Retina (tissue), 1 donor: ENCODE results near the gene ZCCHC14.
A peak's percentile ranks its signal among the peaks of the same experiment; 100 is the strongest.
"Not testable (repeated sequence)": the region's sequence is repeated elsewhere in the genome, so short reads cannot be mapped to it uniquely, and the experiment has no call there.

Experiments
- DNase-seq: peaks from one replicate; pipeline ENCODE4 v3.0.0-alpha.2; 2016

The ZCCHC14 gene

DNA sequence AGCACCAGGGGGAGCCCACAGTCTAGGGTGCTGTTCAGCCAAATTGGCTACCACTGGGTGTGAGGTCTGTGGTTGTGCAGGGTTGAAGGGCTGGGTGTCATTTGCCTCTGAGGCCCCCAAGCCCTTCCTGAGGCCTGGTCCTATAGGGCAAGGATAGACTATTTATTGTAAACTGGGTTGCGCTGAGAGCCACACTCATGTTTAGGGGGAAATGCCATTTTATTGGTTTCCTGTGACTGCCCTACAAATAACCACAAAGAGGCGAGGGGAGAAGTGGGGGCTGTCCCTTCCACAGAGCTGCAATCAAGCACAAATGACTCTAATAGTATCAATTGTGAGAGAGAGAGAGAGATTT is 3.6 kb upstream of the ZCCHC14 start:
- no peak for DNase-seq

DNA sequence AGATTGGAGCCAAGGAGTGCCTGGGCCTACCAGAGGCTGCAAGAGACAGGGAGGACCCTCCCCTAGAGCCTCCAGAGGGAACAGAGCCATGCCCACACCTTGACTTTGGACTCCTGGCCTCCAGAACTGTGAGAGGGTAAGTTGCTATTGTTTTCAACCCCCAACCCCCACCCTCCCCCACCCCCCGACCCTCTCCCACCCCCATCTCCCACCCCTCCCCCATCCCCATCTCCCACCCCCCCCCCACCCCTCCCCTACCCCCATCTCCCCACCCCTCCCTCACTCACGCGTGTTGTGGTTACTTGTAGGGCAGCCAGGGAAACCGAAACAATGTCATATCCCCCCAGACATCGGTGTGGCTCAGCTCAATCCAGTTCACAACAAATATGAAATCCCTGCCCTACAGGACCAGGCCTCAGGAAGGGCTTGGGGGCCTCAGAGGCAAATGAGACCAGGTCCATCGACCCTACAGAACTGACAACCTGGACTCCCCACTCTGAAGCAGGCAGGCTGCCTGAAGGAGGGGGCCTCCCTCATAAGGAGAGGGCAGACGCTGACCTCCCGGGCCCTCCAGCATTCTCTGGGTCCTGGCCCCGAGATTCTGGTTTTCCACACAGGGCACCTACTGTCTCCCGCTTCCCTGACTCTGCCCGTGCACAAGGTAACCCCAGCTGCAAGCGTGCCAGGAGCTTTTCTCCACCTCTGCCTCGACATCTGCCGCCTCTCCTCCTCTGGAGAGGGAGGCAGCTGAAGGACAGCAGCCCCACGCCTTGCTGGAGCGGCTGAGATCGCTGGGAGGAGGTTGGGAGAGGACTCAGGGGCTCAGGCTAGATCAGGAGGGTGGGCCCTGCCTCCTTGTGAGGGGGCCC is 3.0 kb upstream of the ZCCHC14 start:
- DNase-seq: no peak

DNA sequence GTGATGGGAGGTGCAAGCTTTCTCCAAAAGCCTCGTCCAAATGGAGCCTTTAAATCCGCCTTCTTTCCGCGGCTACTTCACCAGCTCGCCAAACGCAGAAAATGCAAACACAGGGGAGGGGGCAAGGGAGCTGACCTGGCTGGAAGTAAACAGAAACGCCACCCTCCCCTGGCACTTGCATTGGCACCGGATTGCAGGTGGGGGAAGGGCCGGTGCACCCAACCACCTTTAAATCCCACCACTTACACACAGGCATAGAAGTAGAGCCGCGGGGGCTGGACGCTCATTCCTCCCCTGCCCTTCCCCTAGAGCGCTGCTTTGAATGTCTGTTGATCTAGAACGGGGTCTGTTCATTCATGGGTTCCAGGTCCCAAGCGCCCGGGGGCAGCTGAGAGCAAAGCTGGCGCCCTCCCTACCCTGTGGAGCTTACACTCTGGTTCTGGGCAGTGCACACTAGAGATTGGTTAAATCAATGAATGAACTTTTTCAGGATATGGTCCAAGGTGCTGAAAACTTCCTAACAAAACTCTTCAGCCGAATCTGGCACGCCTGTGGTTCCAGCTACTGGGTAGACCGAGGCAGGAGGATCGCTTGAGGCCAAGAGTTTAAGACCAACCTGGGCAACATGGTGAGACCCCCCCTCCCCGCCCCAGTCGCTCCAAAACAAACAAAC is 920 bp upstream of the ZCCHC14 start:
- no peak for DNase-seq

DNA sequence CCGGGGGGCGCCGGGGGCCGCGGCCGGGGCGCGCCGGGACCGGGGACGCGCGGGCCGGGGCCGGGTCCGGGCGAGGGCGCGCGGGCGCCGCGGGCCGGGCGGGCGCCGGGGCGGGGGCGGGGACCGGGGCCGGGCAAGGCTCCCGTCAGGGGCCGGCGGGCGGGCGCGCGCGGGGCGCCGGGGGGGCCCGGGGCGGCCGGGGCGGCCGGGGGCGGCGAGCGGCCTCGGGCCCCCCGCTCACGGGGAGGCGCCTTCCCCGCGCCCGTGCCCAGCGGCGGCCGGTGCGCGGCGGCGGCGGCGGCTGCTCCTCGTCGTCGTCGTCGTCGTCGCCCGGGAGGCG is 563 bp downstream of the ZCCHC14 start:
- no peak for DNase-seq

DNA sequence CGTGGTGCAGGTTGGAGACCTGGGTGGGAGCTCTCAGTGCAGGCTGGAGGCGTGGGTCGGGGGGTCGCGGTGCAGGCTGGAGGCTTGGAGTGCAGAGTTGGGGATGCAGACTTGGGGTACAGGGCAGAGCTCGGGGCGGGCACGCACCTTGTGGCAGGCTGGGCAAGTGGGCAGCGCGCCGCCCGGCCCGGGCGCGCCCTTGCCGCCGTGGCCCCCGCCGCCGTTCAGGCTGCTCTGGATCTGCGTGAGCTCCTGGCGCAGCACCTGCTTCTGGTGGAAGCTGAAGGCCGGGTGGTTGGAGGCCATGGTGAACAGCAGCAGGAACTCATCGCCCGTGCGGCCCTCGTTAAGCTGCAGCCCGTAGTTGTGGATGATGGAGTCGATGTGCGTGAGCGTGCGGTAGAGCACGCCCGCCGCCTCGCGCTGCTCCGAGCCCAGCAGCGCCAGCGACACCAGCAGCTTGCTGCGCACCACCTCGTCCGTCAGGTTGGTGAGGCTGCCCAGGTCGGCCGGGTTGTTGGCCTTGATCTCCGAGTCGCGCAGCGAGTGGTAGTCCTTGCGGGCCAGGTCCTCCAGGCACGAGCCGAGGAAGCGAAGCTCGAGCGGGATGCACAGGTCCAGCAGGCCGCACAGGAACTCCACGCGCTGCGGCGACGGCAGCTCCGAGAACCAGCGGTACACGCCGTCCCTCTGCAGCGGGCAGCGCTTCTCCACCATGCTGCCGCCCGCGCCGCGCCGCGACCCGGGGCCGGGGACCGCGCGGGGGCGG is 1.1 kb downstream of the ZCCHC14 start:
- DNase-seq: peak; percentile 77

DNA sequence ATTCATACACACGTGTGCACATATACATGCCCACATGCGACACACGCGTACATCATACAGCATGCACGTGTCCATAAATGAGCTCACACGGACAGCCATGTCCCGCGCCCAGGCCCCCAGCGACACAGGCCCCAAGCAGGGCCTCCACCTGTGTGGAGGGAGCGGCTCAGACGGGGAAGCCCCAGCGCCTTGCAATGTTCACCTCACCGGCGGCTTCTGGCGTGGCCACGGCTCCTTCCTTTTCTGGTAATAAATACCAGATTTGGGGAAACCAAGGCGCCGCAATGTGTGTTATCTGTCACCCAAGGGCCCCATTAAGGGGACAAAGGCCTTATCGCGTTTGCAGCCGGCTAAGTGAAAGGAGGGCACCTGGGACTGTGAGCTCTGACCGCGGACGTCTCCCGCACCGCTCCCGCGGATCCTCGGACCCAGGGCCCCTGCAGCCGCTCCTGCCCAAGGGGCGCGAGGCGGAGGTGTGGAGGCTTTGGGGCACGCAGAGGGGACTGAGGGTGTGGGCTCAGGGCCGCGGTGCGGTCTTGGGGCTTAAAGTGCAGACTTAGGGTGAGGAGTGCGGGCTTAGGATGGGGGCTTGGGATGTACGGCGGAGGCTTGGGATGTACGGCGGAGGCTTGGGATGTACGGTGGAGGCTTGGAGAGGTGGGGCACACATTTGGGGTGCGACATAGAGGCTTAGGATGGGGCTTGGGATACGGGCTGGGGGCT is 1.9 kb downstream of the ZCCHC14 start:
- peak; percentile 55 for DNase-seq

DNA sequence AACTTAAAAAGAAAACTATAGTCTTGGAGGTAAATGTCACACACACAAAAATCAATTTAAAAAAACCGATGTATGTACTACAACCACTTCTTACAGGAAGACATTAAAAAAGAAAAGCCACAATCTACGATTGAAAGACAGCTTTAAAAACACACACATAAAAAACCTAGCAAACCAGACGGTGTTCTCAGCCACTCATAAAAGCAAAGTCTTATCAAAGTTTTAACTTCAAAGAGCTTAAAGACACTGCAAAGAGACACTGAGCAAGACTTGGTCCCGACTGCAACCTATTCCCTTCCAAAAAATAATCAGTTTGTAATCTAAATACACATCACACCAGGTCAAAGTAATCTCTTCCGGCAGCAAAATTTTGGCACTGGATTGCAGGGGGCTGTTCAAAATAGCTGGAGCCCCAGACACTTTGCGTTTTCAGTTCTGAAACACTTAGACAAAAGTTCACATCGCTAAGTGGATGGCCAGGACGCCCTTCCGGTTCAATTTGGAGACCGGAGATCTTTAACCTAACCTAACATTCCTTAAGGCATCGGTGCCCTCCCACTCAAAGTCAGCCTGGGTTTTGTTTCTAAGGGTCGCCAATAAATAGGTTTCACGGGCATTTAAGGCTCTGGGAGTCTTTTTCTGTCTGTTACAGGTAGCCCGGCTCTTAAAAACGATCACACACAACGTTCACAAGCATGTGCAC is 2.6 kb downstream of the ZCCHC14 start:
- no peak for DNase-seq

DNA sequence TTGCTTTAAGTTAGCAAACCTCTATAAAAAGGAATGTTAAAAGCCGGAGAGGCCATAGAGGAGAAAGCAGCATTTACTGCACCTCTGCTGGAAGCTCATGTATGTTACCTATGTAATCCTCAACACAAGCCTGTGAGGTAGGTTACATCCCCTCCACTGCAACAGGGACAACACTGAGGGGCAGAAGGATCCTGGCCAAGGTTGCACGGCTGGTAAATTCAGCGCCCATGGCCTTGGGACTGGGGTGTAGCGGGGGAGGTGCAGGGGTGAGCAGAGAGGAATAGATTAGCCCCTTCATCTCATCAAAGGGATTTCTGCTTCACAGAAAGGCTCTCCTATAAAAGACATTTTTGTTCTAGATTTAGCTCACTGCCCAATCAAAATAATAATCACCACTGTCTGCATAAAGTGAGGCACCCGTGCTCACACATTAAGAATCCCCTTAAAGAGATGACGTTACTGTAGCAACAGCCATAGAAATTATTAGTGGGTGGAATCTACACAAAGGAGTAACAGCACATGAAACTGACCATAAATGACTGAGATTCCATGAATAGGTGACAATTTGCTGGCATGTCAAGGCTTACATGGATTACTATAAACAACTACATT is 3.3 kb downstream of the ZCCHC14 start:
- no peak for DNase-seq

DNA sequence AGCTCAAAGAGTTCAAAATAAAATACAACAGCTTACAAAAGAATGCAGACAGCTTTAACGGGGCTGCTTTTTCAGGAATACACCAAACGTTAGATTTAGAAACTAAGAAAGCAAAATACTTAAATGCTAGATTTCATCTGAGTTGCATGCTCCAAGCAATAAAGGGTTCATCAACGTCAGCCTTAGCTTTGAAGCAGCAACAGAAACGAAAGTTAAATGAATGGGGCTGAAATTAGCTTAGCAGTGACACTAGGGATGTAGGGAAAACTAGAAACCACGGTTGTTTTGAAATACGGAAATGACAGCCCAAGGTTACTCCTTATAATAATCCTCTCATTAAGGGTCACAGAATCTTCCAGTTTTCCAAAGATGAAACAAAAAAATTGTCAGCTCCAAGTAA is 3.9 kb downstream of the ZCCHC14 start:
- not testable (repeated sequence) for DNase-seq

DNA sequence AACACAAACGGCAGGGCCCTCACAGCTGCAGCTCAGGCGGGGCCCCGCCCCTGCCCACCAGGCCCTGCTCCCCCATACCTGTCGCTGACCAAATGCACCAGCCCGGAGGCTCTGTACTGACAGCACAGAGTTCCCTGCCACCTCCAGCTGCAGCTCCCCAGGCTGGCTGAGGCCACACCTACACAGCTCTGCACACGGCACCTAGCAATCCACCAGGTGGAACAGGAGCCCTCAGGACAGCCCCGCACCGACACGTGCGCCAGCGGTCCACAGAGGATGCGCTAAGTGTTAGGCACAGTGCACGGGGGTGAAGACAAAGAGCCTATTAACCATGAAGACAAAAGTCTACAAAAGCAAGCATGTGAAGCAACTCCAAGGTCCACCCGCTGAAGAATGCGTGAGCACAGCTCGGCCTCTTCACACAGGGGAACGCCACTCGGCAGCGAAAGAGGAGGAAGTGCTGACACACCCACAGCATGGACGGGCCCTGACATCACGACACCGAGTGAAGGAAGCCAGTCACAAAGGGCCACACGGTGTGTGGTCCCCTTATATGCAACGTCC is 5.4 kb downstream of the ZCCHC14 start:
- DNase-seq: no peak

DNA sequence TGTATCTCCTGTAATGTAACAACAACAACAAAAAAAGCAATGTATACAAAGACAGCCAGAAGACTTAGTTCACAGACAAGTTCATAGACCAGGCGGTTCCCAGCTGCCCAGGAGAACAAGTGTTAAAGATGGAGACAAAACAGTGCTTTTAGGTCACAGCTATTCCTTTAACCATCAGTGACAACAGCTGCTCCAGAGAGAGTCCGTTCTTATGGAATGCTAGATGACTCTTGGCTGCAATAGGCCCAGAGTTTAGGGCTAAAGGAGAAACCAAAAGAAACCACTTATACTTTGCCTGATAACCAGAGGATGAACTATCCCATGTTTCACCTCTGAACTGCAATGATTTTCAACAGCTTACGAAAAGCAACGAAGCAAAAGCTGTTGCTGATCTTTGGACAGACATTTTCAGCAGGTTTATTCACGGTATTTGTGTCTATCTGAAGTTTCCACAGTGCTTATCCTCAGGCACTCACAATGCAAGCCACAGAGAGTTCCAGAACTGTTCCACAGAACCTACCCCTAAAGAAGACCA is 6.0 kb downstream of the ZCCHC14 start:
- DNase-seq: no peak

DNA sequence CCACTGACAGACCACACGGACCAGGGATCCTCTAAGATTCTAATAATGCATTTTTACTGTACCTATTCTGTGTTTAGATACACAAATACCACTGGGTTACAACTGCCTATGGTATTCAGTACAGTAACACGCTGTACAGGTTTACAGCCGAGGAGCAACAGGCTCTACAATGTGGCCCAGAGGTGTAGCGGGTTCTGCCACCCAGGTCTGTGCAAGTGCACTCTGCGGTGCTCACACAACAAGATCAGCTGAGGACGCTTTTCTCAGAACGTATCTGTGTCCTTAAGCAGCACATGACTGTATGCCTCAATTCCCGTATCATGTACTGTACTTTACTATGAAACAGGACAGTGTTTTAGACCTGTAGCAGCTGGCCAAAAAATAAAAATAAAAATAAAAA is 6.5 kb downstream of the ZCCHC14 start:
- no peak for DNase-seq

DNA sequence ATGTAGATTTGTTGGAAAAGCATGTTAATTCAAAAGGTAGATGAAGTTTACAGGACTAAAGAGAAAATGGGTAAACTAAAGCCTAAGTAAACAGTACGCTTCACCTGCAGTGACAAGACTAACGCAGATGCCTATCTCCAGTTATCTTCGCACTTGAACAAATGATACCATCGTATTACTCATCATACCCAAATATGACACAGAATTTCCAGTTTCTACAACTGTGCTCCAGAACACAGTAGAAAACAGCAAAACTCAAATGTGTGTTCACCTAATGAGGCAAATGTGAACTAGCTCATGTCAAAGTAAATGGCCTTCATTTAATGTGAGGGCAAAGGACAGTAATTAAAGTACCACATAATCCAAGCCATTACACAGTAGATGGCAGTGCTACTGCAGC is 7.0 kb downstream of the ZCCHC14 start:
- not testable (repeated sequence) for DNase-seq

DNA sequence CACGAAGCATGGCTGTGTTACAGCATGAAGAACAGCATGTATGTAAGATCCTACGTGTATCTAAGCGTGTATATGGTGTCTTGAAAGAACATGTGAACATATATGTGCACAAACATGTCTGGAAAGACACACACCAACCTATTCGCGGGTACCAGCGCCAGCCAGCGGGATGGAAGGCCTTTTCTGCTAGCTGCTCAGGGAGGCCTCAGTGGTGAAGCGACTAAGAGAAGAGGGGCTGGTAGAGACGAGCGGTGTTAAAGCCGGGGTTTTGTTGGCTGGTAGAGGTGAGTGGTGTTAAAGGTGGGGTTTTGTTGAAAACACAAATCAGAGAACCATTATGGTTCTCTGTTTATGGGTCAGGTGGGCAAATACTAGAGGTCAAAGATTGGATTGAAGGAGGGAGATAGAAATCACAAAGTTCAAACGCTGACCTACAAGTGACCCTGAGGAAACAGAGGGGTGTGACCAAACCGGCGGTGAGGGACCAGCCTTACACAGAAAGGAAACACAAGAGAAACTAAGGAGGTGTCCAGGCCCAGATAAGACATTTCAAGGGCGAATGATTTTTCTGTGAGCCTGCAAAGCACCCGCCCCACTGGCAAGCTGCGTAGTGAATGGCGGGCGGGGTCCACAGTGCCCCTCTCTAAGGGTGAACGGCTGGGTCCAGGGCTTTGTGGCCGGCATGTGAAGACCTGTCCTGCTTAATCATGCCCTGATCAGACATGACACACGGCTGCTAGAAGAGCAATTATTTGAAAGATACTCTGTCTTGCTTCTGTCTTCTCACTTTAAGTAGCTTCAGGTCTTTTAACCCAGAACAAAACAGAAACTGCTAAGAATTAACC is 8.1 kb downstream of the ZCCHC14 start:
- no peak for DNase-seq

DNA sequence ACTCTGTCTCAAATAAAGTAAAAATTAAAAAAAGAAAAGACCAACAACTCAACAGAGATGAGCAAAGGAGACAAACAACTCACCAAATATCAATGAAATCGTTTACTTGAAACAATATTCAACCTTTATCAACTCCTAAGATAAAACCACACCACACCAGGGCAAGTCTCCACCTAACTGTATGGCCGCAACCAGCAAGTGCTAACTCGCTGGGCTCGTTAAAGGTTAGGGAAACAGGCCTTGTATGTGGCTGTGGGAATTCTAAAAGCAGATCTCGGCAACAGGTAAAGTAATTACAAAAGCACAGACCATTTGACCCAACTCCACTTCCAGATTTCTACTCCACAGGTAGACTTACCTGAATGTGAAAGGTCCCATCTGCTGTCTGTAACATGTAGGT is 9.3 kb downstream of the ZCCHC14 start:
- no peak for DNase-seq

DNA sequence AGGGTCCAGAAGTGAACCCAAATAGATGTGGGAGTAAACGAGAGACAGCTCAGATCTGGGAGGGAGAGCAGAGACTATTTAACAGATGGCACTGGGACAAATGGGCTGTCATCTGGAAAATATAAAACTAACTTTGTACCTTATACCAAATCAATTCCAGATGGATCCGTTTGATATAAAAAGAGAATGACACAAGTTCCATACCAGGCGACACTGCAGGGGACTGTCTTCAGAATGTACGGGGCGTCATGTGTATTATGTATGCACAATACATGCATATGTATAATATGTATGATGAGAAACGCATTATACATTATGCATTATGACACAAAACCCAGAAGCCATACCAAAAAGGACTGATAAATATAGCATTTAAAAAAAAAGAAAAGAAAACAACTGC is 10.2 kb downstream of the ZCCHC14 start:
- not testable (repeated sequence) for DNase-seq

DNA sequence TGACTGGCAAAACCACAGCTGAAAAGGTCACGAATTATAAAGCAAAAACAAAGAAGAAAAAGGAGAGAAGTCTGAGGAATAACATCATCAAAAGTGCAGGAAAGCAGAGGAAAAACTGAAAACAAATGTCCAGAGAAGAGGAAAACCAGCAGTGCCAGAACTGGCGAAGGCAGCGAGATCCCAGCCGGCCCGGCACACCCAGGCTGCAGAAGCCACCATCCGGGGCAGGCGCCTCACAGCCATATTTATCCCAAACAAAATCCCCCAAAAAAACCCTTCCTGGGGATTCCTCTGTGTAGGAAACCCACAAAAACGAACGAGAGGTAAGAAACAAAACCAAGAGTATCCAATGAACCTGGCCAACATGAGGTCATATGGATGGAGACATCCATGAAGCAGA is 10.6 kb downstream of the ZCCHC14 start:
- no peak for DNase-seq

DNA sequence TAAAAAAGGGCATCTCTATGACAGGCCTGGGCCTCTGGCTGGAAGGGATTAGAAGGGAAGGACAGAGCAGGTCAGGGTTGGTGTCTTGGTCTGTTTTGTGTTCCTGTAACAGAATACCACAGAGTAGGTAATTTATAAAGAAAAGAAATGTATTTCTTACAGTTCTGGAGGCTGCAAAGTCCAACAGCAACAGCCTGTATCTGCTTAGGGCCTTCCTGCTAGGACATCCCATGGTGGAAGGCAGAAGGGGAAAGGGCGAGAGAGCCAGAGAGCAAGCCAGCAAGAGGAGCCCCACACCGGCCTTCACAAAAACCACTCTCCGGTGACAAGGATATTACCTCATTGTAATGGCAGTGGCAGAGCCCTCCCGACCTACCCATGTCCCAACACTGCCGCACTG is 11.1 kb downstream of the ZCCHC14 start:
- DNase-seq: not testable (repeated sequence)

DNA sequence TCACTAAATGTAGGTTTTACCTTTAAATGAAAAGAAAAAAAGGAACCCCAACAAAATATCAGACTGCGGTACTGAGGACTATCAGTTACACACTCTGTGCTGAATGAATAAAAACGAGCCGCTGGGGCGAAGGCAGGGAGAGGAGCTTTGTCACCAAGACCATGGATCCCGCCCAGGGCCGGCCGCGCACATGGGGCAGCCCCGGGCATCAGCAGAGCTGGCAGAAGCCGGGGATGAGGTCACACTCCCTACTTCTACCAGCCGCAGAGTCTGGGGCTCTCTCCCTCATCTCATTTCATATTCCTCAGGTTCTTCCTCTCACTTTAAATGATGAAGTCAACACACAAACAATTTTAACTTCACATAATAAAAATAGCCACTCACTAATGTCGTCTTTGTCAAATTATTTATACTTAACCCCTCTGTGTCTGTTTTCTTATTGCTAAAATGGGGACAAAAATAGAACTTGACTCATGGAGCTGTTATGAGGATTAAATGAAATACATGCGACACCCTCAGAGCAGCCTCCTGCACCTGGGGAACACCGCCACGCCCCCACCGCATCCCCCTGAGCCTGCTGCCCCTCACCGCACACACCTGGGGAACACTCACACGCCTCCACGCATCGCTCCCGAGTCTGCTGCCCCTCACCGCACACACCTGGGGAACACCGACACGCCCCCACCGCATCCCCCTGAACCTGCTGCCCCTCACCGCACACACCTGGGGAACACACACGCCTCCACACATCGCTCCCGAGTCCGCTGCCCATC is 15.4 kb downstream of the ZCCHC14 start:
- DNase-seq: not testable (repeated sequence)

DNA sequence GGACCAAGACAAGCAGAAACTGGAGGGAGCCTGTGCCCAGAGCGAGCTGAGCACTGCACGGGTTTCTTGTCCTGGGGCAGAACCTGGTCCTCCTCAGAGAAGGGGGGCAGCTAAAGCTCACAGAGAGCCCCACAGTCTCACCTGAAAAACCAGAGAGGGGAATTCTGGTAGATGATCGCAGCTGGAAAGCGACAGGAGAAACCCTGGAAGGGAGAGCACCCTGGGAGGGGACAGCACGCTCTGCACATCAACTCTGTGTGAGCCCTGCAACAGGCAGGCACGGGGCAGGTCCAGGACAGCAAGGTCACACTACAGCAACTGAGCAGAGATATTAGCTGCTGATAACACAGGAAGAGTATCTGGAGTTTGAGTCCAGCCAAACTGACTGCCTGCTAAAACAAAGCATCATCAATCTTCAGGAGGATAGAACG is 18.2 kb downstream of the ZCCHC14 start:
- no peak for DNase-seq
